Endothelial cell (in vitro differentiated cells): ENCODE data around the gene ERG. TPM values are rescaled to one million over a fixed set of nuclear protein-coding genes. Genes with fewer than 3 reads are reported as not detected.

ENCODE experiments used
- DNase-seq: peaks from one replicate; pipeline ENCODE4 v3.0.0; 2021; ENCODE audit warnings: low spot score
- H3K27ac Mint-ChIP-seq: one replicate; pipeline ENCODE4 v1.8.0; 2021; ENCODE audit warnings: mixed read lengths, inconsistent platforms; ENCODE audit not compliant: unreplicated experiment
- H3K27me3 Mint-ChIP-seq: one replicate; pipeline ENCODE4 v1.8.0; 2021; ENCODE audit warnings: mild to moderate bottlenecking, moderate library complexity, mixed read lengths, inconsistent platforms; ENCODE audit not compliant: unreplicated experiment
- H3K36me3 Mint-ChIP-seq: one replicate; pipeline ENCODE4 v1.8.0; 2021; ENCODE audit warnings: mild to moderate bottlenecking, low read depth, mixed read lengths, inconsistent platforms; ENCODE audit not compliant: unreplicated experiment
- H3K4me1 Mint-ChIP-seq: one replicate; pipeline ENCODE4 v1.8.0; 2021; ENCODE audit warnings: mild to moderate bottlenecking, mixed read lengths, inconsistent platforms; ENCODE audit not compliant: unreplicated experiment
- H3K4me3 Mint-ChIP-seq: one replicate; pipeline ENCODE4 v1.8.0; 2021; ENCODE audit warnings: mild to moderate bottlenecking, mixed read lengths, inconsistent platforms; ENCODE audit not compliant: unreplicated experiment
- H3K9me3 Mint-ChIP-seq: one replicate; pipeline ENCODE4 v1.8.0; 2021; ENCODE audit warnings: mixed read lengths, inconsistent platforms; ENCODE audit not compliant: unreplicated experiment
- CTCF ChIP-seq: fragments of 200-600 bp; sonication (generic); IDR thresholded peaks from one replicate; pipeline ENCODE4 v1.5.0; 2021; ENCODE audit warnings: antibody characterized with exemption; ENCODE audit not compliant: unreplicated experiment
- total RNA-seq: library from RNA; stranded (reverse); fragmentation: NEBNext Ultra II Directional; extraction: Animal tissue kit (Norgen Biotek cat#: 25700); gene quantifications from one replicate; pipeline ENCODE4 v1.2.1, GENCODE V29; 2021; ENCODE audit not compliant: unreplicated experiment

The ERG gene
- total RNA-seq, 1 donor from 2014 or later = 133 TPM

GRCh38 chr21:38376693-38377092, 121.6 kb downstream of the ERG start:
- no peak for TF ChIP-seq CTCF
- no peaks in the 10 kb centered on the region for H3K4me1 Mint-ChIP-seq
- no peak overlapping the region for H3K27ac Mint-ChIP-seq
- no peaks in the 10 kb centered on the region for H3K9me3 Mint-ChIP-seq
- peaks cover 5% of the 10 kb centered on the region for H3K27me3 Mint-ChIP-seq
- no peak for DNase-seq
- no peak overlapping the region for H3K4me3 Mint-ChIP-seq
- H3K36me3 Mint-ChIP-seq = peaks cover 4% of the 10 kb centered on the region

GRCh38 chr21:38376235-38376634, 122.0 kb downstream of the ERG start:
- Mint-ChIP-seq H3K27ac (no peak overlapping the region), H3K4me3 (no peak overlapping the region), H3K9me3 (no peaks in the 10 kb centered on the region), H3K27me3 (peaks cover 5% of the 10 kb centered on the region), H3K36me3 (peaks cover 4% of the 10 kb centered on the region), H3K4me1 (no peaks in the 10 kb centered on the region)
- no peak for DNase-seq
- TF ChIP-seq CTCF = no peak

- TF ChIP-seq CTCF = no peak
- H3K27ac Mint-ChIP-seq = no peak overlapping the region
- no peak for DNase-seq
- H3K36me3 Mint-ChIP-seq = no peaks in the 10 kb centered on the region
- no peaks in the 10 kb centered on the region for H3K27me3 Mint-ChIP-seq
- no peaks in the 10 kb centered on the region for H3K9me3 Mint-ChIP-seq
- no peak overlapping the region for H3K4me3 Mint-ChIP-seq
- H3K4me1 Mint-ChIP-seq = no peaks in the 10 kb centered on the region
Observed at GRCh38 chr21:38367646-38368045, 130.6 kb downstream of the ERG start.

- H3K4me3 Mint-ChIP-seq = no peak overlapping the region
- no peak for DNase-seq
- no peaks in the 10 kb centered on the region for H3K9me3 Mint-ChIP-seq
- H3K4me1 Mint-ChIP-seq = no peaks in the 10 kb centered on the region
- H3K27ac Mint-ChIP-seq = no peak overlapping the region
- H3K36me3 Mint-ChIP-seq = no peaks in the 10 kb centered on the region
- no peaks in the 10 kb centered on the region for H3K27me3 Mint-ChIP-seq
- TF ChIP-seq CTCF = no peak
Observed at GRCh38 chr21:38365521-38365920, 132.8 kb downstream of the ERG start.

GRCh38 chr21:38363693-38364092, 134.6 kb downstream of the ERG start:
- Mint-ChIP-seq H3K27ac (no peak overlapping the region), H3K27me3 (peaks cover 6% of the 10 kb centered on the region), H3K9me3 (no peaks in the 10 kb centered on the region), H3K4me3 (no peak overlapping the region), H3K4me1 (no peaks in the 10 kb centered on the region), H3K36me3 (no peaks in the 10 kb centered on the region)
- no peak for TF ChIP-seq CTCF
- DNase-seq = no peak
